Mucosa of stomach (tissue), 1 donor: ENCODE data around the gene CRHR2.

Experiments
- H3K27me3 ChIP-seq: one replicate; pipeline ENCODE4 v1.7.0; 2013; ENCODE audit warnings: mild to moderate bottlenecking, low read length; ENCODE audit not compliant: control insufficient read depth, insufficient read depth
- H3K36me3 ChIP-seq: one replicate; pipeline ENCODE4 v1.7.0; 2013; ENCODE audit warnings: low read length; ENCODE audit not compliant: control insufficient read depth, insufficient read depth
- H3K4me1 ChIP-seq: one replicate; pipeline ENCODE4 v1.7.0; 2013; ENCODE audit warnings: mild to moderate bottlenecking, low read length; ENCODE audit not compliant: control insufficient read depth, insufficient read depth
- H3K4me3 ChIP-seq: one replicate; pipeline ENCODE4 v1.7.0; 2013; ENCODE audit warnings: low read length
- H3K9ac ChIP-seq: one replicate; pipeline ENCODE4 v1.7.0; 2013; ENCODE audit warnings: mild to moderate bottlenecking, low read length, moderate library complexity
- H3K9me3 ChIP-seq: one replicate; pipeline ENCODE4 v1.7.0; 2013; ENCODE audit warnings: mild to moderate bottlenecking, low read length, moderate library complexity; ENCODE audit not compliant: control insufficient read depth
- donor health status: Pancreatic carcinoma.

CRHR2 gene

DNA sequence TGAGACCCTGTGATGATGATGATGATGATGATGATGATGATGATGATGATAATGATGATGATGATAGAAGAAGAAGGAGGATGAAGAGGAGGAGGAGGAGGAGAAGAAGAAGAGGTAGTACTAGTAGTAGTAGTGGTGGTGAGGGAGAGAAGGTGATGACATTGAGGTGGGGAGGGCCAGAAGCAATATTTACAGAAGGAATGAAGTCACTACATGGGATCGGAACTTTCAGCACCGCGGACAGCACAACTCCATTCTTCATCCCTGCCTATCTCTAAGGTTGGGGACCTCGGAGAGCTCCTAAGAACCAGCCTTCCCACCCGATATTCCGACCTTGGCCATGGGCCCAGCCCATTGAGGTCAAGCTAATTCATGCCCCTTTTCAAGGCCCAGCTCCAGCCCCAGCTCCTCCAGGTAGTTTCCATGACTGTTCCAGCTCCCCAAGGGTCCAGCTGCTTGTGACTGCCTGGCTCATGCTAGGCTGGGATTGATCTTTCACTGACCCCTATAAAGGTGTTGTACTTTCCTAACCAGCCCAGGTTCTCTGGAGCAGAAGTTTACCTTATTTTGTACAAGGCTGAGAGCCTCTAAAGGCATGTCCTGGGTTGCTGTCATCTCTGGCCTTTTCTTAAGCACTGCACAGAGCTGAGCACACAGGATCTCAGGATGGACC is 10.3 kb downstream of the CRHR2 start:
- Histone ChIP-seq H3K9ac (no peak overlapping the region), H3K4me3 (no peak overlapping the region), H3K36me3 (no peaks in the 10 kb centered on the region), H3K9me3 (no peaks in the 10 kb centered on the region), H3K27me3 (no peaks in the 10 kb centered on the region), H3K4me1 (no peaks in the 10 kb centered on the region)

DNA sequence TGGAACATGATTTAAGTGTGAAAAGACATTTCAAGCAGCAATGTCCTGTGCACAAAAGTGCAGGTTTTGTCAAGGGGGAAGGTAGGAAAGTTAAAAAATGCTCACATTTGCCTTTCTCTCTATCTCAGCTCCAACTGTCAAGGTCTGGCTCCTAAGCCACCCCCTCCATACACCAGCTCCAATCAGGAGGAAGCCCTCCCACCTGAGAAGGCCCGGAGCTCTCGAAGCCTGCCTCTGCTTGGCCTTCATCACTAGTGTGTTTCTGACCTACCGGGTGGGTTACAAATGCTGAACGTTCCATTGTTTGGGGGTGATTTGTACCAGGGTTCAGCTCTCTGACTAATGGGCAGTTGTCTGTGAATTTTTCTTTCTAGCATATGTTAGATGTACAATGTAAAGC is 14.2 kb downstream of the CRHR2 start:
- Histone ChIP-seq H3K9ac (no peak overlapping the region), H3K4me3 (no peak overlapping the region), H3K27me3 (no peaks in the 10 kb centered on the region), H3K36me3 (no peaks in the 10 kb centered on the region), H3K4me1 (no peaks in the 10 kb centered on the region), H3K9me3 (no peaks in the 10 kb centered on the region)

DNA sequence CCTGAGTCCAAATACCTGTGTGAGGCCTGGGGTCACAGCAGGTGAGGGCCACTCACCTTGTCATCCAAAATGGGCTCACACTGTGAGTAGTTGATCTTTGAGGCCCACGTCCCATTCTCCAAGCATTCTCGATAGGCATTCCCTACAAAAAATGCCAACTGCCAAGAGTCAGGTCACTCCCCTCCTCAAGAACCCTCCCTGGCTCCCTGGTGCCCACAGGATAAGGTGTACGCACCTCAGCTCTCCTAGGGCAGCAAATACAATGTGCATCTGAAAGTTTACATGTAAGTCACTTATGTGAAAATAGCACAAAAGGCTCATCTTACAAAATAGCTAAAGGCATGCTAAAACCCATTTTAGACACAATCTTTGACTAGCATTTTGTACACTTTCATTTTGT is 15.1 kb downstream of the CRHR2 start:
- Histone ChIP-seq H3K9ac (no peak overlapping the region), H3K27me3 (no peaks in the 10 kb centered on the region), H3K4me1 (no peaks in the 10 kb centered on the region), H3K36me3 (no peaks in the 10 kb centered on the region), H3K4me3 (no peak overlapping the region), H3K9me3 (no peaks in the 10 kb centered on the region)

DNA sequence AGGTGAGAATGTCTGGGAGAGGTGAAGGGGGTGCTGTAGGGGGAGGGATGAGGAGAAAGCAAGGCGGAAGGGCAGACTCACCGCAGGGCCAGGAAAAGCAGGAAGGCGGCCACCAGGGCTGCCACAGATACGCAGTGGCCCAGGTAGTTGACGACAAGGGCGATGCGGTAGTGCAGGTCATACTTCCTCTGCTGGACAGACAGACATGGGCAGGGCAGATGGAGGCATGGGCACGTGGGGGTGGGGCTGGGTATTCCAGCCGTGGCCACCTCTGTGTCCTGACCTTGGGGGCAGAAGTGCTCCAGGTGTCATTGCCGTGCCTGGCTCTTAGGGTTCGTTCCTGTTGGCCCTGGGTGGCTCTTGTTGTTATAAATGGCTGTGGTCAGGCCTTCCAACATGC is 16.8 kb downstream of the CRHR2 start:
- H3K4me3 ChIP-seq, result no peak overlapping the region

DNA sequence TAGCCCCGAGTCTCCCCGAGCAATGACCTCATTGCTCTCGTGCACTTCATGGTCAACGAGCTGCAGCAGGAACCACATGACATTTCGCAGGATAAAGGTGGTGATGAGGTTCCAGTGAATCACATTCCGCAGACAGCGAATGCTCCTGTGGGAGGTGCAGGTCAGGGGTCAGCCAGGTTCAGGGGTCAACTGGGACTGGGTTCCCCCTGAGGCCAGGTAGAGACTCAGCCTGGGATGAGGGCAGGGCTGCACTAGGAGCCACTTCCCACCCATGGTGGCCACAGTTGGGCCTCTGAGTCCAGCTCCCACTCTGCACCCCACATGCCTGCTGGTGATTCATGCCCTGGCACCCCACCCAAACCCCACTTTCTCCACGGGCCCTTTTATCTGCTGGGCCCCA is 17.2 kb downstream of the CRHR2 start:
- H3K36me3 ChIP-seq, result no peaks in the 10 kb centered on the region
- H3K27me3 ChIP-seq, result no peaks in the 10 kb centered on the region
- no peaks in the 10 kb centered on the region for H3K9me3 ChIP-seq

More for the DNA sequence above, 16.8 kb downstream of the CRHR2 start:
- no peaks in the 10 kb centered on the region for H3K36me3 ChIP-seq
- H3K9ac ChIP-seq, result no peak overlapping the region
- no peaks in the 10 kb centered on the region for H3K9me3 ChIP-seq
- H3K4me1 ChIP-seq, result no peaks in the 10 kb centered on the region
- no peaks in the 10 kb centered on the region for H3K27me3 ChIP-seq

DNA sequence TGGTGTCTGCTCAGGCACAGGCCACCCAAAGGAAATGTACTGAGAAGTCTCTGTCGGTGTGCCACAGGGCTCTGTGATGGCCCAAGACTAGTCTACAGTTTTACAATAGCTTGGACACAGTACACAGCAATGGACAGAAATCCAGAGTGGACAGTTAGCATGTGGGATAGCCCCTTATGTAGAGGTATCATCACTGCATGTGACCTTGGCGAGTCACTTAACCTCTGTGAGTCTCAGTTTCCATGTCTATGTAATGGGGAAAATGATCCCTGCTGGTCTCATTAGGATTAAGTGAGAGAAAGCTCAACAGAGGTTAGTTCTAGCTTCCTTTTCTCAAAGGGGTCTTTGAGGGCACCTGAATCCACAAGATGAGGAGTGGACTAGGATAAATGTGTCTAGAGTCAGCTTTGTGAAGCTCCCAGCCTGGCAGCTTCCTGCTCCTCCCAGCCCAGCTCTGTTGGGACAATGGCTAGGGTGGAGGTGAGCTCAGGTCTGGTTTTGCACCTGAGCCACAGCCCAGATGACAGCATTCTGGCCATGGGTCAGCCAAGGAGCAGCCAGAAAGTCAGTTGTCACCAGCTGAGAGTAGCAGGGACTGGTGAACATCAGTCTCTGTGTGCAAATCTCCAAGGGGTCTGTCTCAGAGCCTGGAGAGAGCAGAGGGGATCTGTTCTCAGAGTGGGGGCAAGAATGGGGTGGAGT is 17.9 kb downstream of the CRHR2 start:
- Histone ChIP-seq H3K9me3 (no peaks in the 10 kb centered on the region), H3K4me1 (no peaks in the 10 kb centered on the region), H3K4me3 (no peak overlapping the region), H3K9ac (no peak overlapping the region), H3K36me3 (no peaks in the 10 kb centered on the region), H3K27me3 (no peaks in the 10 kb centered on the region)

More for the DNA sequence above, 17.2 kb downstream of the CRHR2 start:
- Histone ChIP-seq H3K9ac (no peak overlapping the region), H3K4me1 (no peaks in the 10 kb centered on the region), H3K4me3 (no peak overlapping the region)

DNA sequence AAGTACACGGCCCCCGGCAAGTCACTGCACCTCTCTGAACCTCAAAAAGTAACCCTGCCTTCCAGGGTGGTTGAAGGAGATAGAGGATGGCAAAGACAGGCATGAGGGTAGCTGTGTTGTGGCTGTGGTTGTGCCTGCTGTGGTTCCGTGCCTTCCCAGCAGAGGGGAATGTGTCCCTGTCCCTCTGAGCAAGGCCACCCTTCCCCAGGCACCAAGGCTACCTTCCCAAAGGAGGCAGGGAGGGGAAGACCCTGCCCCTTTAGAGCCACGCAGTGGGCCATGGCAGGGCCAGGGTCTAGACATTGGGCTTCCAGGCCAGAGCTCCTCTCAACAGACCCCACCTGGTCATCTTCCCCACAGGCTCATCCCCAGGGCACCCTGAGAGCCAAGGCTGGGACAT is 18.8 kb downstream of the CRHR2 start:
- Histone ChIP-seq H3K9ac (no peak overlapping the region), H3K27me3 (no peaks in the 10 kb centered on the region), H3K9me3 (no peaks in the 10 kb centered on the region), H3K4me3 (no peak overlapping the region), H3K36me3 (no peaks in the 10 kb centered on the region), H3K4me1 (no peaks in the 10 kb centered on the region)

DNA sequence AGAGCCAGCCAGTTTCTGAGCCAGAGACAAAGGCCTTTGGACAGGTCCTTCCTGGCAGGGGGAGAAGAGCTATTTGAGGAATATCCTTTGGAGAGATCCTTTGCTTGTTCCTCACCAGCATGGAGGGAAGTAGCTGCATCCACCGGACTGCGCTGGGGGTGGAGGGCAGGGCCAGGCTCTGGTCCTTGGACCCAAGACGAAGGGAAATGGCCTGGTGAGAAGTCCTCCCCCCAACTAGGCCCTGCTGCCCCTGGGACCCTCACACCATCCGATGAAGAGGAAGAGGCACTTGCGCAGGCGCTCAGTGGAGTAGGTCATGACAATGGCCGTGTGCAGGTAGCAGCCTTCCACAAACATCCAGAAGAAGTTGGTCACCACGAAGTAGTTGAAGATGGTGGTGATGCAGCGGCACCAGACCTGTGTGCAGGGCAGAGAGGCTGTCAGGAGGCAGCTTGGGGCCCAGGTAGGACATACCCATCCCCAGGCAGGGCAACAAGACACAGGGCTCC is 19.8 kb downstream of the CRHR2 start:
- no peaks in the 10 kb centered on the region for H3K4me1 ChIP-seq
- H3K36me3 ChIP-seq, result no peaks in the 10 kb centered on the region
- no peaks in the 10 kb centered on the region for H3K27me3 ChIP-seq
- no peak overlapping the region for H3K9ac ChIP-seq
- H3K9me3 ChIP-seq, result no peaks in the 10 kb centered on the region
- no peak overlapping the region for H3K4me3 ChIP-seq

DNA sequence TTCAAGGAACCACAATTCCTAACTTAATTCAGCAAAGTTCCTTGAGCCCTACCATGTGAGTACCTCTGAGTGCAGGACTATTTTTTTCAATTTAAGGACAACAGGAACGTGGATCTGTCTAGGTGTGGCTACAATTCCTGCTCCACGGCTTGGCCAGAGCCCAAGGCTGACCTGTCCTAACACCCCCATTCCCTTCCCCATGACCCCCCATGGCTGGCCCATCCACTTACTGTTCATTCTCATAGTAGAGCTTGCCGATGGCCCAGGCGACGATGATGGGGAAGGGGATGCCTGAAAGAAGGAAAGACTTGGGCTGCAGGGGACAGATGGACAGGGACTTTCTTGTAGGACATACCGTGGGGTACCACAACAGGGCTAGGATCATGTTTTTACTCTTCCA is 20.3 kb downstream of the CRHR2 start:
- H3K4me1 ChIP-seq, result no peaks in the 10 kb centered on the region
- H3K27me3 ChIP-seq, result no peaks in the 10 kb centered on the region
- H3K4me3 ChIP-seq, result no peak overlapping the region
- no peak overlapping the region for H3K9ac ChIP-seq
- H3K9me3 ChIP-seq, result no peaks in the 10 kb centered on the region
- no peaks in the 10 kb centered on the region for H3K36me3 ChIP-seq

DNA sequence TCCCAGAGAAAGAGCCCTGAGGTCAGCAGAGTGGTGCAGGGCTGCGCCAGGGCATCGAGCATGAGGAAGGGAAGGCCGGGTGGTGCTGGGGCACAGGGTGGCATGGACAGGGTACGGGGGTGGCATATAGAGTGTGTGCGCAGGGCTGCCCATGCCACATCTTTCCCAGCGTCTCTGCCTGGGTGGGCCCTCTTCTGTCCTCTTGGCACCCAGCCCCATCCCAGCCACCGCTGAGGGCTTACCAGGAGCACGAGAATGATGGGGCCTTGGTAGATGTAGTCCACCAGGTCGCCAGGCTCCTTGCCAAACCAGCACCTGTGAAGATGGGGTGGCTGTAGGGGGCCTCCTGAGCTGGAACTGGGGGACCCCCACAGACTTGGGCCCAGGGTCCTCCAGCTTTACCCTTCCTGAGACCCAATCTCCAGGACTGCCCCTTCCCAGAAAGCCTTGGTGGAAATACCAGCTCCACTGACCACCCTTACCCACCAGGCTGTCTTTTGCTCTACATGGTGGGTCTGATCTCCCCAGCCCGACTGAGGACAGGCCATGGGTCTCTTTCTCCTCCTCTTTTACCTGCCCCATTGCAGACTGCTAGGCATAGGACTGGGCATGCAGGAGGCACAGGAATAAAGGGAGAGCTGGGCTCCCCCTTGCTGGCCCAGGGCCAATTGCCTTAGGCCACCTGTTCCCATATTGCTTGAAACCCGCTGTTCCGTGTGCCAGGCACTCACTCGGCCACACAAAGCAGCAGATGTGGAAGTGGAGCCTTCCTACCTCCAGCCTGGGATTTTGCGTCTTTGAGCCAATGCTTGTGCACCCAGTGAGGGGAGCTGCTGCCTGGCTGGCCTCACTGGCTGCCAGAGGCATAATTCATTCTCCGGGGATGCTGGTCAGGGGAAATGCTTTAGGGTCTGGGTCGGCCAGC is 21.7 kb downstream of the CRHR2 start:
- Histone ChIP-seq H3K4me1 (no peaks in the 10 kb centered on the region), H3K9me3 (no peaks in the 10 kb centered on the region), H3K36me3 (no peaks in the 10 kb centered on the region), H3K9ac (no peak overlapping the region), H3K4me3 (no peak overlapping the region), H3K27me3 (no peaks in the 10 kb centered on the region)

DNA sequence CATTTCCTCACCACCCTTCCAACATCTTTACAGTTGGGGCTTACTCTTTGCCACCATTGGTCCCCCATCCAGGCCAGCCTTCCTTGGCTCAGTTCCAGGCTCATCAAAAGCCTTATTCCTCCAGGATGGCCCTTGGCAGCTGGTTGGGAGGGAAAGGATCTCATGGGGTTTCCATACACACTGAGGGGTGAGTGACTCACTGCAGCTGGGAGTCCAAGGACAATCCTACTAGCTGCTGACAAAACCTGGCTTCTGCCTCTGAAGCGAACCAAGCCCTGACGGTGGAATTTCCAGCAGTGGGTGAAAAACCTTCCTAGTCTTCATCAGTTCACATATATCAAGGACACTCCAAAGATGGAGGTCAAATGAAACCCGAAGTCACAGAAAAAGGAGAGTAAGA is 22.9 kb downstream of the CRHR2 start:
- Histone ChIP-seq H3K36me3 (no peaks in the 10 kb centered on the region), H3K9me3 (no peaks in the 10 kb centered on the region), H3K27me3 (no peaks in the 10 kb centered on the region), H3K9ac (no peak overlapping the region), H3K4me1 (no peaks in the 10 kb centered on the region), H3K4me3 (no peak overlapping the region)
